Glutamatergic neuron (in vitro differentiated cells): Measurements from ENCODE around the gene IL11RA. TPM values are rescaled to one million over a fixed set of nuclear protein-coding genes. Genes with fewer than 3 reads are reported as not detected.

Experiments used
- DNase-seq: peaks from one replicate; pipeline ENCODE4 v3.0.0; 2022
- H3K27ac Mint-ChIP-seq: one replicate; pipeline ENCODE4 v1.8.0; 2020; ENCODE audit warnings: mild to moderate bottlenecking, mixed read lengths, inconsistent platforms; ENCODE audit not compliant: unreplicated experiment
- H3K27me3 Mint-ChIP-seq: one replicate; pipeline ENCODE4 v1.8.0; 2020; ENCODE audit warnings: mild to moderate bottlenecking, moderate library complexity, mixed read lengths, inconsistent platforms; ENCODE audit not compliant: unreplicated experiment
- H3K36me3 Mint-ChIP-seq: one replicate; pipeline ENCODE4 v1.8.0; 2020; ENCODE audit warnings: mild to moderate bottlenecking, mixed read lengths, inconsistent platforms; ENCODE audit not compliant: unreplicated experiment
- H3K4me1 Mint-ChIP-seq: one replicate; pipeline ENCODE4 v1.8.0; 2020; ENCODE audit warnings: mild to moderate bottlenecking, low read depth, mixed read lengths, inconsistent platforms; ENCODE audit not compliant: unreplicated experiment
- H3K4me3 Mint-ChIP-seq: one replicate; pipeline ENCODE4 v1.8.0; 2020; ENCODE audit warnings: mild to moderate bottlenecking, mixed read lengths, inconsistent platforms; ENCODE audit not compliant: unreplicated experiment
- H3K9me3 Mint-ChIP-seq: one replicate; pipeline ENCODE4 v1.8.0; 2020; ENCODE audit warnings: mild to moderate bottlenecking, moderate library complexity, mixed read lengths, inconsistent platforms; ENCODE audit not compliant: unreplicated experiment
- total RNA-seq: library from RNA; stranded (reverse); fragmentation: NEBNext Ultra II Directional; extraction: Animal tissue kit (Norgen Biotek cat#: 25700); gene quantifications from one replicate; pipeline ENCODE4 v1.2.1, GENCODE V29; 2021; ENCODE audit not compliant: unreplicated experiment
- TF ChIP-seq, protein P1 (sequence below): fragments of 200-600 bp; sonication (generic); IDR thresholded peaks from one replicate; pipeline ENCODE4 v1.5.0; 2021; ENCODE audit not compliant: partially characterized antibody, unreplicated experiment

The IL11RA gene
- total RNA-seq, 1 donor from 2014 or later: 28.8 TPM

DNA sequence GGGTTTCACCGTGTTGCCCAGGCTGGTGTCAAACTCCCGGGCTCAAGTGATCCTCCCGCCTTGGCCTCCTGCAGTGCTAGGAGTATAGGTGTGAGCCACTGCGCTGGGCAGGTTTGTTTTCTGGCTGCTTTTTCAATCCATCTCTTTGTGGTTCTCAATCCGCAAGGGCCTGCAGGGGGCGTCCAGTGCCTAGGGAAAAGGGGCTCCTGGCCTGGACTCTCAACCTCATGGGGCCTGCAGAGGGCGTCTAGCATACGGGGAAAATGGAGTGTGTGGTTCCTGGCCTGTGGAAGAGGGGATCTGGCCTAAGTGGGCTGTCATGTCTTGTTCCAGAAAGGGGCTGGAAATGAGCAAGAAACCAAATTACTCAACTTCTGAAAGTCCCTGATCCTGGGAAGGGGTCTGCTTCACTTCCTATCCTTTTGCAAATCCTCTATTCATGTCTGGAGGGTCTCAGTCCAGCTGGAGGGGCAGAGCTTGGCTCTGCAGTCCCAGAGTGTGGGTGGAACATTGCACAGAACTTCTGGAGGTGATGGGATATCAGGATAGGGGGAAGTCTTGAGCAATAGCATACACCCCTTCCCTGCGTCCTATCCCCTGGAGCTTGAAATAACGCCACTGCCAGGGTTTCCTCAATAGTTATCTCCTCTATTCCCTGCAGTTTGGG lies 23.2 kb downstream of the IL11RA start:
- peaks cover 7% of the 10 kb centered on the region for H3K9me3 Mint-ChIP-seq
- no peaks in the 10 kb centered on the region for H3K36me3 Mint-ChIP-seq
- no peak overlapping the region for H3K27ac Mint-ChIP-seq
- peak; percentile 82 for DNase-seq
- TF ChIP-seq, protein P1, sequence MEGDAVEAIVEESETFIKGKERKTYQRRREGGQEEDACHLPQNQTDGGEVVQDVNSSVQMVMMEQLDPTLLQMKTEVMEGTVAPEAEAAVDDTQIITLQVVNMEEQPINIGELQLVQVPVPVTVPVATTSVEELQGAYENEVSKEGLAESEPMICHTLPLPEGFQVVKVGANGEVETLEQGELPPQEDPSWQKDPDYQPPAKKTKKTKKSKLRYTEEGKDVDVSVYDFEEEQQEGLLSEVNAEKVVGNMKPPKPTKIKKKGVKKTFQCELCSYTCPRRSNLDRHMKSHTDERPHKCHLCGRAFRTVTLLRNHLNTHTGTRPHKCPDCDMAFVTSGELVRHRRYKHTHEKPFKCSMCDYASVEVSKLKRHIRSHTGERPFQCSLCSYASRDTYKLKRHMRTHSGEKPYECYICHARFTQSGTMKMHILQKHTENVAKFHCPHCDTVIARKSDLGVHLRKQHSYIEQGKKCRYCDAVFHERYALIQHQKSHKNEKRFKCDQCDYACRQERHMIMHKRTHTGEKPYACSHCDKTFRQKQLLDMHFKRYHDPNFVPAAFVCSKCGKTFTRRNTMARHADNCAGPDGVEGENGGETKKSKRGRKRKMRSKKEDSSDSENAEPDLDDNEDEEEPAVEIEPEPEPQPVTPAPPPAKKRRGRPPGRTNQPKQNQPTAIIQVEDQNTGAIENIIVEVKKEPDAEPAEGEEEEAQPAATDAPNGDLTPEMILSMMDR: peak; percentile 65
- H3K4me3 Mint-ChIP-seq: peak overlapping the region; percentile 34
- H3K4me1 Mint-ChIP-seq: peaks cover 11% of the 10 kb centered on the region
- no peaks in the 10 kb centered on the region for H3K27me3 Mint-ChIP-seq

DNA sequence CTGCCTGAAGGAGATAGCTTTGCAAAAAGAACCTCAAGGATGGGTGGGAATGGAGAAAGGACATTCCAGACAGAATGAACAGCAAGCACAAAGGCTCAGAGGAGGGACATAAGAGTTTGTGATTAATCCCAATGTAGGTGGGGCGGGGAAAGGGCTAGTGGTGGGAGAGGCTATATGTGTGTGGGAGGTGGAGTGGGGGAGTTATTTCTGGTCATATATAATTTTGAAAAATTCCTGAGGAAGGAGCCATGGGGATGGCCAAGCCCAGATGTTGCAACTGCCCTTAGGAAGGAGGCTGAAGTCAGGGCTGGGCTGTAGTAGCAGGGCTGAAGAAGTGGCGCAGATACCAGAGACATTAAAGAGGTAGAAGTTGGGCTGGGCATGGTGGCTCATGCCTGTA lies 23.9 kb downstream of the IL11RA start:
- no peak for DNase-seq
- H3K36me3 Mint-ChIP-seq: no peaks in the 10 kb centered on the region
- peaks cover 6% of the 10 kb centered on the region for H3K9me3 Mint-ChIP-seq
- no peaks in the 10 kb centered on the region for H3K27me3 Mint-ChIP-seq
- no peak overlapping the region for H3K27ac Mint-ChIP-seq
- H3K4me1 Mint-ChIP-seq: peaks cover 9% of the 10 kb centered on the region
- no peak overlapping the region for H3K4me3 Mint-ChIP-seq
- TF ChIP-seq, protein P1: no peak

DNA sequence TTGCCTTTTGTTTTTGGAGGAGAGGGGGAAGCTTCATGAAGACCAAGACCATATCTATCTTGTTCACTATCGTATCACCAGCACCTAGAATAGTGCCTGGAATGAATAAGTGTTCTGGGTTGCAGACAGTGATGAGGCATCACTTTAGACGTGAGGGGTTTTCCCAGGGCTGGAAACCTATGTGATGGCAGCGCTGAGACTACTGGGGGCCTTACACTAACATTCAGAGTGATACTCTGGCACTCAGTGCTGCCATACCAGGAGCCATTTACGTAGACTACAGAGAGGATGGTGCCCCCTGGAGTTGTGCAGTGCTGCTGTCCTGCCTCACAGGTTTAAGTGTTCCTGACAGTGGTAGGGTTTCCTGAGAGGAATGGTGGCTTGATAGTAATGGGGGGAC lies 32.2 kb downstream of the IL11RA start:
- H3K27me3 Mint-ChIP-seq: no peaks in the 10 kb centered on the region
- no peaks in the 10 kb centered on the region for H3K4me1 Mint-ChIP-seq
- no peak for DNase-seq
- TF ChIP-seq, protein P1: no peak
- no peak overlapping the region for H3K27ac Mint-ChIP-seq
- H3K9me3 Mint-ChIP-seq: peaks cover 9% of the 10 kb centered on the region
- peaks cover 6% of the 10 kb centered on the region for H3K36me3 Mint-ChIP-seq
- H3K4me3 Mint-ChIP-seq: no peak overlapping the region

DNA sequence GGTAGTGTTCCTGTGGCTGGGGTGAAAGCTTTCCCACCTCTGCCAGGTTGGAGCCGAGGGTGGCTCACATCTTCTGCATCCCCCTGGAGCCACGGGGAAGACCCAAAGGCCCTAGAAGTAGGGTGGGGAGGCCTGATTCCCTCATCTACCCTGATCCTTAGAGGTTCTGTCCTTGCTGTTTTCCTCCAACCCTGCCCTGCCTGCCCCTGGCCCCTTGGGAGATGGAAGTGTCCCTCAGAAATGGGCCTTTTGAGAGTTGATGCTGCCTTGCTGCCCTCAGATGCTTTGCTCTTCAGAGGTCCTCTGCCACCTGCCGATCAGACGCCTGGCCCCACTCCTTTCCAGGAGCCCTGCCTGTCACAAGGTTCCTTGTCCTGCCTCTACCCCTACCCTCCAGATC lies 32.8 kb downstream of the IL11RA start:
- Mint-ChIP-seq H3K36me3 (peaks cover 6% of the 10 kb centered on the region), H3K9me3 (peaks cover 9% of the 10 kb centered on the region), H3K4me3 (no peak overlapping the region), H3K27me3 (no peaks in the 10 kb centered on the region), H3K27ac (no peak overlapping the region), H3K4me1 (no peaks in the 10 kb centered on the region)
- TF ChIP-seq, protein P1: no peak
- DNase-seq: no peak

DNA sequence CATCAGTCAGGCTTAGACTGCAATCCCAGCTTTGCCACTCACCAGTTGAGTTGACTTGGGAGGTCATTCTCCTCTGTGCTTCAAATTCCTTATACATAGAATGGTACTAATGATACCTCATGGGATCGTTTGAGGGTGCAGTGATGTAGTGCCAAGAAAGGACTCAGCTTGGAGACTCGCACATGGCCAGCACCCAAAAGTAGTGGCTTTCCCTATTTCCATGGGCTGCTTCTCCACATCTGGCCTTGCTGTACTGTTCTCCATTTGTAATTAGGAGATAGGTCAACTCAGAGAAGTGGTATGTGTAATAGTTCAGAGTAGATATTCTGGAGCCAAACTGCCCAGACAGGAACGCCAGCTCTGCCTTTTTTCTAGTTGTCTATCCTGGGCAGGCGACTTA lies 33.6 kb downstream of the IL11RA start:
- H3K4me3 Mint-ChIP-seq: no peak overlapping the region
- H3K4me1 Mint-ChIP-seq: no peaks in the 10 kb centered on the region
- DNase-seq: no peak
- no peak overlapping the region for H3K27ac Mint-ChIP-seq
- H3K9me3 Mint-ChIP-seq: peaks cover 9% of the 10 kb centered on the region
- peaks cover 6% of the 10 kb centered on the region for H3K36me3 Mint-ChIP-seq
- TF ChIP-seq, protein P1: no peak
- no peaks in the 10 kb centered on the region for H3K27me3 Mint-ChIP-seq
